ENCODE results near the gene LRRFIP2. TPM values are rescaled to one million over a fixed set of nuclear protein-coding genes. Genes with fewer than 3 reads are reported as not detected.
A peak's percentile ranks its signal among the peaks of the same experiment; 100 is the strongest.

LRRFIP2 gene
- total and polyA plus RNA-seq, 2 of the 4 experiments (the other 2 are of a cell fraction): 20.6 to 31.0 TPM

DNA sequence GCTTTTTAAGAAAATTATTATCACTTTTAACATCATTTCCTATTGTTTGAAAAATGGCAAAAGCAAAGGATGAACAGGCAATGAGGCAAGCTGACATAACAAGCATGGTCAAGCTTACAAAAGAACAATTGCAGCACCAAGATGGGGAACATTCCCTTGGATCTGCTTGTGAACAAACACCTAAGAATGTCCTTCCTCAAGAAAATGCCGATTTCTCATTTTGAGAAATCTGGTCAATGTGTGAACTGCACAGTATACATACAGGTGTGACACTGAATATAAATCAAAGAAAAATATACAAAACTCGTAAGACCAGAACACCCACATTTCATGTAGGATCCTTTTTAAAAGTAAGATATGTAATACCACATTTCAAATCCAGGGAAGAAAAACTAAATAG is 58.9 kb downstream of the LRRFIP2 start:
- H3K27ac ChIP-seq (ENCODE audit: insufficient read depth, low read length): no peak overlapping the region
- no peak overlapping the region for H3K4me3 ChIP-seq (ENCODE audit: insufficient read depth, low read depth, low read length)
- H3K56ac ChIP-seq (ENCODE audit: extremely low read depth, insufficient read depth, low read length): no peak overlapping the region
- H3K14ac ChIP-seq (replicated peaks; ENCODE audit: low read depth, low read length): 0 out of 2 replicates have a peak overlapping the region, but pooled peaks have one; percentile 5
- H4K91ac ChIP-seq (ENCODE audit: insufficient read depth, low read depth, low read length): no peak overlapping the region
- dilution Hi-C loops (cut with HindIII; ENCODE audit: low sequenced_read_pairs, unreplicated experiment): no loop called here
- DNase-seq (peak; percentile 48), ATAC-seq (ENCODE audit: low read depth) (no peak)
- H2BK120ac ChIP-seq (ENCODE audit: low read depth, low read length): peak overlapping the region; percentile 81
- no peak overlapping the region for H3K9ac ChIP-seq (ENCODE audit: low read depth, low read length)
- H2AK5ac ChIP-seq (ENCODE audit: low read depth, low read length): peak overlapping the region; percentile 92; the same call in 1 of the 2 replicates
- peak overlapping the region; percentile 33; the same call in 1 of the 2 replicates for H3K18ac ChIP-seq (ENCODE audit: low read depth, low read length)
- H3K79me1 ChIP-seq (ENCODE audit: low read depth in 1 of 2, low read length in 2 of 2): peaks cover 19 to 47% of the 10 kb centered on the region in 2 experiments
- H2AFZ ChIP-seq (replicated peaks; ENCODE audit: low read length, poor library complexity): no peak overlapping the region
- H3K9me1 ChIP-seq (ENCODE audit: insufficient read depth, low read length): peaks cover 16% of the 10 kb centered on the region
- no peak overlapping the region for H2AK9ac ChIP-seq (replicated peaks; ENCODE audit: low read depth, low read length, poor library complexity)
- TF ChIP-seq RAD21 (IDR thresholded peaks at IDR 0.05; ENCODE audit: low read length) (no peak), MAFK (IDR thresholded peaks at IDR 0.05; ENCODE audit: low read depth, low read length) (peak; percentile 32; the same call in 1 of the 2 replicates), POLR2A (IDR thresholded peaks at IDR 0.05; ENCODE audit: low read depth, low read length) (no peak)
- H4K8ac ChIP-seq (ENCODE audit: low read depth in 2 of 2, low read length in 2 of 2): peak overlapping the region in 1 of 2 experiments; percentile 57; a peak in 1 of 4 replicates
- H2BK15ac ChIP-seq (ENCODE audit: low read depth, low read length): peak overlapping the region; percentile 7; the same call in 1 of the 3 replicates
- no peak overlapping the region for H3K4me2 ChIP-seq (ENCODE audit: low read depth, low read length)
- peaks cover 13% of the 10 kb centered on the region for H3K4me1 ChIP-seq (ENCODE audit: control insufficient read depth, insufficient read depth, low read length)
- CTCF ChIA-PET: interaction anchor here (0.6 kb wide), 1 partner anchor 158 kb away, joined by 4 read pairs; no protein-coding TSS in a partner anchor
- H3K9me3 ChIP-seq (ENCODE audit: control insufficient read depth, insufficient read depth, low read length): no peaks in the 10 kb centered on the region
- H2BK20ac ChIP-seq (ENCODE audit: low read depth, low read length): peak overlapping the region; percentile 57
- no CpG with 5 or more reads among the region's 2 CpGs for WGBS, 2 experiments (ENCODE audit: extremely low coverage in 2 of 2, insufficient read length in 1 of 2)
- intact Hi-C loops (cut with micrococcal nuclease): no loop called here
- peak overlapping the region; percentile 44; the same call in 1 of the 2 replicates for H3K4ac ChIP-seq (ENCODE audit: low read depth, low read length)
- H3K27me3 ChIP-seq (ENCODE audit: control insufficient read depth, insufficient read depth, low read length): no peaks in the 10 kb centered on the region
- POLR2A ChIA-PET (ENCODE audit: unreplicated experiment): no interaction called here
- H3K23ac ChIP-seq (ENCODE audit: low read depth, low read length): peak overlapping the region; percentile 12; the same call in 1 of the 2 replicates
- H3K36me3 ChIP-seq (ENCODE audit: control insufficient read depth, insufficient read depth, low read length): peaks cover 6% of the 10 kb centered on the region
- BruUV-seq (replicated peaks): no TSS peak
- H4K5ac ChIP-seq (ENCODE audit: low read depth, low read length): peak overlapping the region; percentile 4; the same call in 1 of the 2 replicates
- H4K20me1 ChIP-seq (ENCODE audit: insufficient read depth, low read length): peaks cover 4% of the 10 kb centered on the region
- in situ Hi-C loops (cut with MboI; ENCODE audit: low sequenced_read_pairs): no loop called here
- peak overlapping the region; percentile 75 for H2BK5ac ChIP-seq (ENCODE audit: low read depth, low read length, poor library complexity, severe bottlenecking)

Measured in IMR-90 (cell line).